DMS153 (cell line): Measurements from ENCODE around the gene NR4A1.

Experiments
- DNase-seq: peaks from one replicate; lab custom pipeline; 2025; lab: John Stamatoyannopoulos, UW

The NR4A1 gene

GRCh38 chr12:52041695-52042123, 9.5 kb upstream of the NR4A1 start:
- no peak for DNase-seq

GRCh38 chr12:52042706-52043385, 8.4 kb upstream of the NR4A1 start:
- DNase-seq, result no peak

GRCh38 chr12:52043386-52044212, 7.6 kb upstream of the NR4A1 start:
- DNase-seq, result no peak

- no peak for DNase-seq
Measured at GRCh38 chr12:52044292-52044983, 6.8 kb upstream of the NR4A1 start.

GRCh38 chr12:52045794-52046199, 5.4 kb upstream of the NR4A1 start:
- DNase-seq, result no peak

GRCh38 chr12:52046859-52047258, 4.4 kb upstream of the NR4A1 start:
- DNase-seq, result no peak

- no peak for DNase-seq
Measured at GRCh38 chr12:52049286-52049685, 2.0 kb upstream of the NR4A1 start.

- no peak for DNase-seq
Measured at GRCh38 chr12:52049688-52050087, 1.6 kb upstream of the NR4A1 start.

- DNase-seq, result peak; percentile 7
Measured at GRCh38 chr12:52050116-52050757, 1.0 kb upstream of the NR4A1 start.

GRCh38 chr12:52052468-52053186, 1.4 kb downstream of the NR4A1 start:
- no peak for DNase-seq

GRCh38 chr12:52053536-52054209, 2.4 kb downstream of the NR4A1 start:
- DNase-seq, result no peak

GRCh38 chr12:52054231-52054832, 3.1 kb downstream of the NR4A1 start:
- DNase-seq, result no peak

- no peak for DNase-seq
Measured at GRCh38 chr12:52054833-52055730, 3.8 kb downstream of the NR4A1 start.

- no peak for DNase-seq
Measured at GRCh38 chr12:52055731-52056711, 4.8 kb downstream of the NR4A1 start.

GRCh38 chr12:52056801-52057637, 5.8 kb downstream of the NR4A1 start:
- no peak for DNase-seq

GRCh38 chr12:52057638-52058576, 6.7 kb downstream of the NR4A1 start:
- DNase-seq, result no peak
